ACC112 (cell line): ENCODE data around the gene HELZ2.
"Not testable (repeated sequence)": the region's sequence is repeated elsewhere in the genome, so short reads cannot be mapped to it uniquely, and the experiment has no call there.

Experiments
- H2AFZ ChIP-seq: fragments of 200-600 bp; sonication (generic); one replicate; pipeline ENCODE4 v1.6.0; 2017; ENCODE audit warnings: antibody characterized with exemption, low read length; ENCODE audit not compliant: unreplicated experiment
- H3K27ac ChIP-seq: fragments of 200-600 bp; sonication (generic); 2 replicates; pipeline ENCODE4 v1.5.1; 2014; ENCODE audit warnings: low read depth, mild to moderate bottlenecking, antibody characterized with exemption, low read length, moderate library complexity
- H3K27me3 ChIP-seq: fragments of 200-600 bp; sonication (generic); 2 replicates; pipeline ENCODE4 v1.6.1; 2014; ENCODE audit warnings: mild to moderate bottlenecking, antibody characterized with exemption, low read length, moderate library complexity, mixed read lengths; ENCODE audit not compliant: insufficient read depth
- H3K36me3 ChIP-seq: fragments of 200-600 bp; sonication (generic); 2 replicates; pipeline ENCODE4 v1.6.1; 2016; ENCODE audit warnings: mild to moderate bottlenecking, antibody characterized with exemption, low read length, moderate library complexity, mixed read lengths; ENCODE audit not compliant: insufficient read depth
- H3K4me1 ChIP-seq: fragments of 200-600 bp; sonication (generic); one replicate; pipeline ENCODE4 v1.6.1; 2016; ENCODE audit warnings: low read length, mixed read lengths; ENCODE audit not compliant: insufficient read depth, unreplicated experiment, control insufficient read depth
- H3K4me3 ChIP-seq: fragments of 200-600 bp; sonication (generic); 2 replicates; pipeline ENCODE4 v1.5.1; 2014; ENCODE audit warnings: mild to moderate bottlenecking, low read depth, low read length
- H3K79me2 ChIP-seq: fragments of 200-600 bp; sonication (generic); one replicate; pipeline ENCODE4 v1.6.0; 2016; ENCODE audit warnings: low read length; ENCODE audit not compliant: control insufficient read depth, unreplicated experiment, insufficient read depth

Gene HELZ2

GRCh38 chr20:63612276-63612931 is 38.4 kb upstream of the HELZ2 start:
- no peak overlapping the region for H3K4me3 ChIP-seq
- H3K36me3 ChIP-seq = no peaks in the 10 kb centered on the region
- H3K4me1 ChIP-seq = no peaks in the 10 kb centered on the region
- no peaks in the 10 kb centered on the region for H3K27me3 ChIP-seq
- no peak overlapping the region for H2AFZ ChIP-seq
- H3K27ac ChIP-seq = no peak overlapping the region
- peaks cover 3% of the 10 kb centered on the region for H3K79me2 ChIP-seq

- Histone ChIP-seq H3K4me1 (no peaks in the 10 kb centered on the region), H3K27ac (no peak overlapping the region), H3K36me3 (no peaks in the 10 kb centered on the region), H2AFZ (no peak overlapping the region), H3K79me2 (peaks cover 3% of the 10 kb centered on the region), H3K27me3 (no peaks in the 10 kb centered on the region), H3K4me3 (no peak overlapping the region)
These were observed 37.6 kb upstream of the HELZ2 start for GRCh38 chr20:63611646-63612045.

- Histone ChIP-seq H3K27me3 (no peaks in the 10 kb centered on the region), H3K4me3 (no peak overlapping the region), H3K79me2 (peaks cover 3% of the 10 kb centered on the region), H3K4me1 (no peaks in the 10 kb centered on the region), H2AFZ (no peak overlapping the region), H3K36me3 (no peaks in the 10 kb centered on the region), H3K27ac (no peak overlapping the region)
These were observed 36.8 kb upstream of the HELZ2 start for GRCh38 chr20:63610581-63611435.

GRCh38 chr20:63606686-63607085 is 32.6 kb upstream of the HELZ2 start:
- H3K27ac ChIP-seq = no peak overlapping the region
- no peaks in the 10 kb centered on the region for H3K27me3 ChIP-seq
- no peak overlapping the region for H3K4me3 ChIP-seq
- peaks cover 7% of the 10 kb centered on the region; the same call in 1 of the 2 replicates for H3K36me3 ChIP-seq
- no peak overlapping the region for H2AFZ ChIP-seq
- peaks cover 1% of the 10 kb centered on the region for H3K79me2 ChIP-seq
- no peaks in the 10 kb centered on the region for H3K4me1 ChIP-seq

- Histone ChIP-seq H3K36me3 (peaks cover 7% of the 10 kb centered on the region; the same call in 1 of the 2 replicates), H3K79me2 (no peaks in the 10 kb centered on the region), H2AFZ (no peak overlapping the region), H3K27ac (no peak overlapping the region), H3K4me1 (peaks cover 5% of the 10 kb centered on the region), H3K4me3 (no peak overlapping the region), H3K27me3 (no peaks in the 10 kb centered on the region)
These were observed 28.3 kb upstream of the HELZ2 start for GRCh38 chr20:63602321-63602720.

GRCh38 chr20:63601679-63602078 is 27.6 kb upstream of the HELZ2 start:
- not testable (repeated sequence) for H3K36me3 ChIP-seq

GRCh38 chr20:63599396-63600050 is 25.5 kb upstream of the HELZ2 start:
- Histone ChIP-seq H3K4me1 (peaks cover 5% of the 10 kb centered on the region), H3K79me2 (no peaks in the 10 kb centered on the region), H3K36me3 (peaks cover 7% of the 10 kb centered on the region; the same call in 1 of the 2 replicates), H3K4me3 (no peak overlapping the region), H2AFZ (no peak overlapping the region), H3K27ac (no peak overlapping the region), H3K27me3 (no peaks in the 10 kb centered on the region)

More at GRCh38 chr20:63601679-63602078, 27.6 kb upstream of the HELZ2 start:
- not testable (repeated sequence) for H2AFZ ChIP-seq, H3K4me1 ChIP-seq, H3K79me2 ChIP-seq, H3K4me3 ChIP-seq, H3K27me3 ChIP-seq, H3K27ac ChIP-seq

GRCh38 chr20:63598479-63599395 is 24.7 kb upstream of the HELZ2 start:
- peaks cover 11% of the 10 kb centered on the region for H3K4me1 ChIP-seq
- H2AFZ ChIP-seq = no peak overlapping the region
- peaks cover 7% of the 10 kb centered on the region; the same call in 1 of the 2 replicates for H3K36me3 ChIP-seq
- no peak overlapping the region for H3K4me3 ChIP-seq
- H3K79me2 ChIP-seq = no peaks in the 10 kb centered on the region
- H3K27me3 ChIP-seq = no peaks in the 10 kb centered on the region
- H3K27ac ChIP-seq = no peak overlapping the region

- no peaks in the 10 kb centered on the region for H3K27me3 ChIP-seq
- H3K4me3 ChIP-seq = no peak overlapping the region
- H3K79me2 ChIP-seq = no peaks in the 10 kb centered on the region
- H3K4me1 ChIP-seq = peaks cover 11% of the 10 kb centered on the region
- no peak overlapping the region for H2AFZ ChIP-seq
- H3K27ac ChIP-seq = no peak overlapping the region
- peaks cover 10% of the 10 kb centered on the region; the same call in 1 of the 2 replicates for H3K36me3 ChIP-seq
These were observed 23.8 kb upstream of the HELZ2 start for GRCh38 chr20:63597651-63598478.
